GM23338 (cell line): ENCODE results near the gene AIFM2. TPM values are rescaled to one million over a fixed set of nuclear protein-coding genes. Genes with fewer than 3 reads are reported as not detected.

Source experiments
- ATAC-seq: fragments of 200-7000 bp; cut with Tn5 transposase; 3 replicates; pipeline ENCODE4 v1.9.1; 2020
- DNase-seq: peaks from one replicate; pipeline ENCODE4 v3.0.0-alpha.2; 2015; ENCODE audit warnings: low spot score
- H2AFZ ChIP-seq: fragments of 200-600 bp; sonication (generic); 2 replicates; pipeline ENCODE4 v1.8.0; 2016; ENCODE audit warnings: antibody characterized with exemption, mild to moderate bottlenecking, moderate library complexity
- H3F3A ChIP-seq: fragments of 200-600 bp; sonication (generic); replicated peaks from 2 replicates; pipeline ENCODE4 v1.8.0; 2017; ENCODE audit warnings: antibody characterized with exemption, mixed run types, low read depth
- H3K27ac ChIP-seq: fragments of 200-600 bp; sonication (generic); 2 replicates; pipeline ENCODE4 v1.6.1; 2016; ENCODE audit warnings: low read depth
- H3K27me3 ChIP-seq: fragments of 200-600 bp; sonication (generic); 2 replicates; pipeline ENCODE4 v1.8.0; 2016; ENCODE audit warnings: mild to moderate bottlenecking, mixed run types, moderate library complexity; ENCODE audit not compliant: insufficient read depth
- H3K36me3 ChIP-seq: fragments of 200-600 bp; sonication (generic); 2 replicates; pipeline ENCODE4 v1.8.0; 2016; ENCODE audit warnings: mild to moderate bottlenecking; ENCODE audit not compliant: insufficient read depth
- H3K4me1 ChIP-seq: fragments of 200-600 bp; sonication (generic); 2 replicates; pipeline ENCODE4 v1.8.0; 2016; ENCODE audit warnings: mild to moderate bottlenecking, moderate library complexity; ENCODE audit not compliant: insufficient read depth
- H3K4me2 ChIP-seq: fragments of 200-600 bp; sonication (generic); 2 replicates; pipeline ENCODE4 v1.7.1; 2017; ENCODE audit warnings: mixed run types
- H3K4me3 ChIP-seq: fragments of 200-600 bp; sonication (generic); 2 replicates; pipeline ENCODE4 v1.6.1; 2016; ENCODE audit warnings: mixed run types
- H3K79me2 ChIP-seq: fragments of 200-600 bp; sonication (generic); replicated peaks from 2 replicates; pipeline ENCODE4 v1.8.0; 2017; ENCODE audit warnings: mild to moderate bottlenecking; ENCODE audit not compliant: insufficient read depth
- H3K9me2 ChIP-seq: fragments of 200-600 bp; sonication (generic); 2 replicates; pipeline ENCODE4 v1.8.0; 2017; ENCODE audit not compliant: insufficient read depth
- H4K20me1 ChIP-seq: fragments of 200-600 bp; sonication (generic); replicated peaks from 2 replicates; pipeline ENCODE4 v1.8.0; 2017; ENCODE audit warnings: mild to moderate bottlenecking; ENCODE audit not compliant: insufficient read depth
- H3K27ac Mint-ChIP-seq: 2 replicates; pipeline ENCODE4 v1.8.0; 2020; ENCODE audit warnings: inconsistent platforms, mild to moderate bottlenecking, moderate library complexity, mixed read lengths
- H3K27me3 Mint-ChIP-seq: 3 replicates; pipeline ENCODE4 v1.8.0; 2022; ENCODE audit warnings: low read depth, mild to moderate bottlenecking, moderate library complexity, mixed read lengths, inconsistent platforms; ENCODE audit not compliant: insufficient read depth, poor library complexity
- H3K36me3 Mint-ChIP-seq: 3 replicates; pipeline ENCODE4 v1.8.0; 2021; ENCODE audit warnings: low read depth, mild to moderate bottlenecking, inconsistent platforms, moderate library complexity, mixed read lengths
- H3K4me1 Mint-ChIP-seq: 3 replicates; pipeline ENCODE4 v1.8.0; 2020; ENCODE audit warnings: mild to moderate bottlenecking, inconsistent platforms, mixed read lengths
- H3K4me3 Mint-ChIP-seq: 3 replicates; pipeline ENCODE4 v1.8.0; 2021; ENCODE audit warnings: moderate library complexity, mild to moderate bottlenecking, inconsistent platforms, mixed read lengths
- H3K9me3 Mint-ChIP-seq: 3 replicates; pipeline ENCODE4 v1.8.0; 2020; ENCODE audit warnings: moderate library complexity, mild to moderate bottlenecking, inconsistent platforms, mixed read lengths
- CREB1 ChIP-seq: fragments of 250-450 bp; sonication (Bioruptor Pico); IDR thresholded peaks from 2 replicates; pipeline ENCODE4 v1.5.0; 2020; ENCODE audit warnings: low read depth, mild to moderate bottlenecking, moderate library complexity
- POLR2AphosphoS5 ChIP-seq: IDR thresholded peaks from 2 replicates; pipeline ENCODE4 v1.6.1; 2016; ENCODE audit warnings: antibody characterized with exemption, low read depth
- STAT1 ChIP-seq: IDR thresholded peaks from one replicate; pipeline ENCODE4 v1.6.1; 2016; ENCODE audit warnings: antibody characterized with exemption; ENCODE audit not compliant: unreplicated experiment
- ZNF331 ChIP-seq: fragments of 250-450 bp; sonication (Bioruptor Pico); IDR thresholded peaks from 2 replicates; pipeline ENCODE4 v1.5.0; 2020; ENCODE audit warnings: low read depth, mild to moderate bottlenecking, moderate library complexity
- polyA plus RNA-seq: library from polyadenylated mRNA; unstranded; fragments of >200 nt; fragmentation: Nextera tagmentation; extraction: Ambion mirVana; gene quantifications from 2 replicates; pipeline ENCODE4 v1.2.1, GENCODE V29; 2016
- total RNA-seq: library from RNA; depleted of rRNA; stranded (reverse); fragments of >200 nt; shearing (Covaris generic); gene quantifications from 2 replicates; pipeline ENCODE4 v1.2.3, GENCODE V29; 2014
- TF ChIP-seq, protein P1 (sequence below): fragments of 250-450 bp; sonication (Bioruptor Pico); IDR thresholded peaks from 2 replicates; pipeline ENCODE4 v1.5.0; 2020; ENCODE audit warnings: mild to moderate bottlenecking, moderate library complexity
- TF ChIP-seq, protein P2 (sequence below), 2 experiments: fragments of 200-600 bp in 1 of 2; sonication (generic) in 1 of 2; conservative IDR thresholded peaks; 2 replicates each; pipeline versions ENCODE4 v1.5.1 to v1.6.1; 2016 to 2017; ENCODE audit warnings: antibody characterized with exemption in 2 of 2, low read depth in 2 of 2, mild to moderate bottlenecking in 2 of 2, moderate library complexity in 1 of 2
- TF ChIP-seq, protein P3 (sequence below): IDR thresholded peaks from 2 replicates; pipeline ENCODE4 v1.6.1; 2016; ENCODE audit warnings: antibody characterized with exemption

Gene AIFM2
- total and polyA plus RNA-seq, 2 experiments from 2014 or later, result 3.2 to 3.6 TPM

DNA sequence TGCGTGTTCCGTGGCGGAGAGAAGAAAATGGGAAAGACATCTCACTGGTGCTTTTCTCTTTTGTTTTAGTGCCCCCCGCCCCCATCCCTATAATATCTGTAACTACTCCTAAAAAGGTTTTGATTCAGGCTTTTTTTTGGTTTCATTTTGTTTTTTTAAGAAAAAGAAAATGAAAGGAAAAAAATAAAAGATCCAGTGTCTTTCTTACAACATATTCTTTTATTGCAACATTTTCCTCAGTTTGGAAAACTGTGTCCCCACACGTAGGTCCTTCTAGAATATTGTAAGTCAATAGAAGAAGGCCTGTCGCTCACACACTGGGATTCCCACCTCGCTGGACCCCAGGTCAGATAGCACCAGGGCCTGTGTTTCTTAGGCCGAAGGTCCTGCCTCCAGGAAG is 20.6 kb downstream of the AIFM2 start (continued):
- TF ChIP-seq, protein P1, sequence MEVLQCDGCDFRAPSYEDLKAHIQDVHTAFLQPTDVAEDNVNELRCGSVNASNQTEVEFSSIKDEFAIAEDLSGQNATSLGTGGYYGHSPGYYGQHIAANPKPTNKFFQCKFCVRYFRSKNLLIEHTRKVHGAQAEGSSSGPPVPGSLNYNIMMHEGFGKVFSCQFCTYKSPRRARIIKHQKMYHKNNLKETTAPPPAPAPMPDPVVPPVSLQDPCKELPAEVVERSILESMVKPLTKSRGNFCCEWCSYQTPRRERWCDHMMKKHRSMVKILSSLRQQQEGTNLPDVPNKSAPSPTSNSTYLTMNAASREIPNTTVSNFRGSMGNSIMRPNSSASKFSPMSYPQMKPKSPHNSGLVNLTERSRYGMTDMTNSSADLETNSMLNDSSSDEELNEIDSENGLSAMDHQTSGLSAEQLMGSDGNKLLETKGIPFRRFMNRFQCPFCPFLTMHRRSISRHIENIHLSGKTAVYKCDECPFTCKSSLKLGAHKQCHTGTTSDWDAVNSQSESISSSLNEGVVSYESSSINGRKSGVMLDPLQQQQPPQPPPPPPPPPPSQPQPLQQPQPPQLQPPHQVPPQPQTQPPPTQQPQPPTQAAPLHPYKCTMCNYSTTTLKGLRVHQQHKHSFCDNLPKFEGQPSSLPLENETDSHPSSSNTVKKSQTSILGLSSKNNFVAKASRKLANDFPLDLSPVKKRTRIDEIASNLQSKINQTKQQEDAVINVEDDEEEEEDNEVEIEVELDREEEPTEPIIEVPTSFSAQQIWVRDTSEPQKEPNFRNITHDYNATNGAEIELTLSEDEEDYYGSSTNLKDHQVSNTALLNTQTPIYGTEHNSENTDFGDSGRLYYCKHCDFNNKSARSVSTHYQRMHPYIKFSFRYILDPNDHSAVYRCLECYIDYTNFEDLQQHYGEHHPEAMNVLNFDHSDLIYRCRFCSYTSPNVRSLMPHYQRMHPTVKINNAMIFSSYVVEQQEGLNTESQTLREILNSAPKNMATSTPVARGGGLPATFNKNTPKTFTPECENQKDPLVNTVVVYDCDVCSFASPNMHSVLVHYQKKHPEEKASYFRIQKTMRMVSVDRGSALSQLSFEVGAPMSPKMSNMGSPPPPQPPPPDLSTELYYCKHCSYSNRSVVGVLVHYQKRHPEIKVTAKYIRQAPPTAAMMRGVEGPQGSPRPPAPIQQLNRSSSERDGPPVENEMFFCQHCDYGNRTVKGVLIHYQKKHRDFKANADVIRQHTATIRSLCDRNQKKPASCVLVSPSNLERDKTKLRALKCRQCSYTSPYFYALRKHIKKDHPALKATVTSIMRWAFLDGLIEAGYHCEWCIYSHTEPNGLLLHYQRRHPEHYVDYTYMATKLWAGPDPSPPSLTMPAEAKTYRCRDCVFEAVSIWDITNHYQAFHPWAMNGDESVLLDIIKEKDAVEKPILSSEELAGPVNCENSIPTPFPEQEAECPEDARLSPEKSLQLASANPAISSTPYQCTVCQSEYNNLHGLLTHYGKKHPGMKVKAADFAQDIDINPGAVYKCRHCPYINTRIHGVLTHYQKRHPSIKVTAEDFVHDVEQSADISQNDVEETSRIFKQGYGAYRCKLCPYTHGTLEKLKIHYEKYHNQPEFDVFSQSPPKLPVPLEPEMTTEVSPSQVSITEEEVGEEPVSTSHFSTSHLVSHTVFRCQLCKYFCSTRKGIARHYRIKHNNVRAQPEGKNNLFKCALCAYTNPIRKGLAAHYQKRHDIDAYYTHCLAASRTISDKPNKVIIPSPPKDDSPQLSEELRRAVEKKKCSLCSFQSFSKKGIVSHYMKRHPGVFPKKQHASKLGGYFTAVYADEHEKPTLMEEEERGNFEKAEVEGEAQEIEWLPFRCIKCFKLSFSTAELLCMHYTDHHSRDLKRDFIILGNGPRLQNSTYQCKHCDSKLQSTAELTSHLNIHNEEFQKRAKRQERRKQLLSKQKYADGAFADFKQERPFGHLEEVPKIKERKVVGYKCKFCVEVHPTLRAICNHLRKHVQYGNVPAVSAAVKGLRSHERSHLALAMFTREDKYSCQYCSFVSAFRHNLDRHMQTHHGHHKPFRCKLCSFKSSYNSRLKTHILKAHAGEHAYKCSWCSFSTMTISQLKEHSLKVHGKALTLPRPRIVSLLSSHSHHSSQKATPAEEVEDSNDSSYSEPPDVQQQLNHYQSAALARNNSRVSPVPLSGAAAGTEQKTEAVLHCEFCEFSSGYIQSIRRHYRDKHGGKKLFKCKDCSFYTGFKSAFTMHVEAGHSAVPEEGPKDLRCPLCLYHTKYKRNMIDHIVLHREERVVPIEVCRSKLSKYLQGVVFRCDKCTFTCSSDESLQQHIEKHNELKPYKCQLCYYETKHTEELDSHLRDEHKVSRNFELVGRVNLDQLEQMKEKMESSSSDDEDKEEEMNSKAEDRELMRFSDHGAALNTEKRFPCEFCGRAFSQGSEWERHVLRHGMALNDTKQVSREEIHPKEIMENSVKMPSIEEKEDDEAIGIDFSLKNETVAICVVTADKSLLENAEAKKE (CRISPR knock-in tag), result no peak
- TF ChIP-seq, protein P2, sequence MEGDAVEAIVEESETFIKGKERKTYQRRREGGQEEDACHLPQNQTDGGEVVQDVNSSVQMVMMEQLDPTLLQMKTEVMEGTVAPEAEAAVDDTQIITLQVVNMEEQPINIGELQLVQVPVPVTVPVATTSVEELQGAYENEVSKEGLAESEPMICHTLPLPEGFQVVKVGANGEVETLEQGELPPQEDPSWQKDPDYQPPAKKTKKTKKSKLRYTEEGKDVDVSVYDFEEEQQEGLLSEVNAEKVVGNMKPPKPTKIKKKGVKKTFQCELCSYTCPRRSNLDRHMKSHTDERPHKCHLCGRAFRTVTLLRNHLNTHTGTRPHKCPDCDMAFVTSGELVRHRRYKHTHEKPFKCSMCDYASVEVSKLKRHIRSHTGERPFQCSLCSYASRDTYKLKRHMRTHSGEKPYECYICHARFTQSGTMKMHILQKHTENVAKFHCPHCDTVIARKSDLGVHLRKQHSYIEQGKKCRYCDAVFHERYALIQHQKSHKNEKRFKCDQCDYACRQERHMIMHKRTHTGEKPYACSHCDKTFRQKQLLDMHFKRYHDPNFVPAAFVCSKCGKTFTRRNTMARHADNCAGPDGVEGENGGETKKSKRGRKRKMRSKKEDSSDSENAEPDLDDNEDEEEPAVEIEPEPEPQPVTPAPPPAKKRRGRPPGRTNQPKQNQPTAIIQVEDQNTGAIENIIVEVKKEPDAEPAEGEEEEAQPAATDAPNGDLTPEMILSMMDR (conservative IDR thresholded peaks at IDR 0.05; ENCODE audit: low read depth in 2 of 2), result no peak
- TF ChIP-seq ZNF331 (CRISPR knock-in tag), result no peak

DNA sequence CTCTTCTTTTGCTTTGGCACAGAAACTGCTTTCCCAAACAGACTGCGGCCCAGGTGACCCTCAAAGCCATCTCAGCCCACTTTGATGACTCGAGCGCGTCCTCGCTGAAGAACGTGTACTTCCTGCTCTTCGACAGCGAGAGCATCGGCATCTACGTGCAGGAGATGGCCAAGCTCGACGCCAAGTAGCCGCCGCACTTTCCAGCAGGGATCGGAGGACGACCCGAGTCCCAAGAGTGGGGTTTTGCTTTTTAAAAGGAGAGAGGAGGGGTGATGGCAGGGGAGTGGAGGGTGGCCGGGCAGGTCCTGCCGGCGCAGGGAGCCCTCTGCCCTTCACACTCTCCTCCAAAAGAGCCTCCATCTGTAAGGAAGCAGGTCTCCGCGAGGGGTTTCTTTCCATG is 21.1 kb downstream of the AIFM2 start:
- DNase-seq (no peak), ATAC-seq (no peak)
- H3K9me2 ChIP-seq, result no peaks in the 10 kb centered on the region
- no peak overlapping the region for H3K27ac ChIP-seq
- no peaks in the 10 kb centered on the region for H3K79me2 ChIP-seq
- no peak overlapping the region for H3K4me3 ChIP-seq
- H3K4me1 ChIP-seq, result no peaks in the 10 kb centered on the region
- H3K4me1 Mint-ChIP-seq, result peaks cover 5% of the 10 kb centered on the region; the same call in 2 of the 3 replicates
- H3K27me3 ChIP-seq, result no peaks in the 10 kb centered on the region
- no peaks in the 10 kb centered on the region for H3K36me3 ChIP-seq
- no peaks in the 10 kb centered on the region for H3K9me3 Mint-ChIP-seq
- H3K36me3 Mint-ChIP-seq, result peaks cover 18% of the 10 kb centered on the region
- H3K27ac Mint-ChIP-seq, result no peak overlapping the region
- no peak overlapping the region for H3K4me3 Mint-ChIP-seq
- peaks cover 15% of the 10 kb centered on the region for H3K27me3 Mint-ChIP-seq
- H2AFZ ChIP-seq, result no peak overlapping the region
- no peaks in the 10 kb centered on the region for H4K20me1 ChIP-seq
- H3F3A ChIP-seq, result no peaks in the 10 kb centered on the region
- no peak overlapping the region for H3K4me2 ChIP-seq
- no peak for TF ChIP-seq STAT1
- TF ChIP-seq POLR2AphosphoS5, result no peak
- TF ChIP-seq, protein P3, sequence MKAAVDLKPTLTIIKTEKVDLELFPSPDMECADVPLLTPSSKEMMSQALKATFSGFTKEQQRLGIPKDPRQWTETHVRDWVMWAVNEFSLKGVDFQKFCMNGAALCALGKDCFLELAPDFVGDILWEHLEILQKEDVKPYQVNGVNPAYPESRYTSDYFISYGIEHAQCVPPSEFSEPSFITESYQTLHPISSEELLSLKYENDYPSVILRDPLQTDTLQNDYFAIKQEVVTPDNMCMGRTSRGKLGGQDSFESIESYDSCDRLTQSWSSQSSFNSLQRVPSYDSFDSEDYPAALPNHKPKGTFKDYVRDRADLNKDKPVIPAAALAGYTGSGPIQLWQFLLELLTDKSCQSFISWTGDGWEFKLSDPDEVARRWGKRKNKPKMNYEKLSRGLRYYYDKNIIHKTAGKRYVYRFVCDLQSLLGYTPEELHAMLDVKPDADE, result no peak
- TF ChIP-seq CREB1 (CRISPR knock-in tag), result no peak
- TF ChIP-seq, protein P1 (CRISPR knock-in tag), result no peak
